ENCODE measurements around the gene FNIP2.

Gene FNIP2

DNA sequence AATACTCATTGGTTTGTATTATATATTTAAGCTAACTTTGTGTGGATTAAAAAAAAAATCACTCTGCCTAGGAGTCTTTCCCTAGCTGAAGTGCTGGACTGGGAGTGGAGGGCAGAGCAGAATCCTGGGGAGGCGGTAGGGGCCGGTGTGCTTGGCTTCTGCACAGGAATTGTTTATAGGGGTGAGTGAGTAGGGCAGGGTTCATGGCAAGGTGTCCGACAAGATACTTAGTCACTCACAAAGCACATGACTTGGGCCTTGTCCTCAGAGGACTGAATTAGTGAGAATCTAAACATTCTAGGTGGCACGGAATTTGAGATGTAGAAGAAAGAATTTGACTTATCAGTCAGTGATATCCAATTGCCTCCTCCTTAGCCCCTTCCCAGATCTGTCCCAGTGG is 32.2 kb downstream of the FNIP2 start:
- H3K4me2 ChIP-seq (ENCODE audit: low read length), result peak overlapping the region; percentile 7
- peaks cover 12% of the 10 kb centered on the region for H3K79me2 ChIP-seq
- no peaks in the 10 kb centered on the region for H3K36me3 ChIP-seq (ENCODE audit: control insufficient read depth, insufficient read depth, low read length)
- H3K4me3 ChIP-seq (ENCODE audit: low read depth, low read length), result no peak overlapping the region
- no peaks in the 10 kb centered on the region for H3K27me3 ChIP-seq (ENCODE audit: control insufficient read depth, insufficient read depth, low read length)
- TF ChIP-seq, protein P1, sequence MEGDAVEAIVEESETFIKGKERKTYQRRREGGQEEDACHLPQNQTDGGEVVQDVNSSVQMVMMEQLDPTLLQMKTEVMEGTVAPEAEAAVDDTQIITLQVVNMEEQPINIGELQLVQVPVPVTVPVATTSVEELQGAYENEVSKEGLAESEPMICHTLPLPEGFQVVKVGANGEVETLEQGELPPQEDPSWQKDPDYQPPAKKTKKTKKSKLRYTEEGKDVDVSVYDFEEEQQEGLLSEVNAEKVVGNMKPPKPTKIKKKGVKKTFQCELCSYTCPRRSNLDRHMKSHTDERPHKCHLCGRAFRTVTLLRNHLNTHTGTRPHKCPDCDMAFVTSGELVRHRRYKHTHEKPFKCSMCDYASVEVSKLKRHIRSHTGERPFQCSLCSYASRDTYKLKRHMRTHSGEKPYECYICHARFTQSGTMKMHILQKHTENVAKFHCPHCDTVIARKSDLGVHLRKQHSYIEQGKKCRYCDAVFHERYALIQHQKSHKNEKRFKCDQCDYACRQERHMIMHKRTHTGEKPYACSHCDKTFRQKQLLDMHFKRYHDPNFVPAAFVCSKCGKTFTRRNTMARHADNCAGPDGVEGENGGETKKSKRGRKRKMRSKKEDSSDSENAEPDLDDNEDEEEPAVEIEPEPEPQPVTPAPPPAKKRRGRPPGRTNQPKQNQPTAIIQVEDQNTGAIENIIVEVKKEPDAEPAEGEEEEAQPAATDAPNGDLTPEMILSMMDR (IDR thresholded peaks at IDR 0.05), result no peak
- peak overlapping the region; percentile 70 for H3K27ac ChIP-seq
- H2AFZ ChIP-seq, result peak overlapping the region; percentile 30
- H3K9ac ChIP-seq, result no peak overlapping the region
- peaks cover 16% of the 10 kb centered on the region for H3K4me1 ChIP-seq
- H3K9me3 ChIP-seq (ENCODE audit: control insufficient read depth, low read length), result no peaks in the 10 kb centered on the region

DNA sequence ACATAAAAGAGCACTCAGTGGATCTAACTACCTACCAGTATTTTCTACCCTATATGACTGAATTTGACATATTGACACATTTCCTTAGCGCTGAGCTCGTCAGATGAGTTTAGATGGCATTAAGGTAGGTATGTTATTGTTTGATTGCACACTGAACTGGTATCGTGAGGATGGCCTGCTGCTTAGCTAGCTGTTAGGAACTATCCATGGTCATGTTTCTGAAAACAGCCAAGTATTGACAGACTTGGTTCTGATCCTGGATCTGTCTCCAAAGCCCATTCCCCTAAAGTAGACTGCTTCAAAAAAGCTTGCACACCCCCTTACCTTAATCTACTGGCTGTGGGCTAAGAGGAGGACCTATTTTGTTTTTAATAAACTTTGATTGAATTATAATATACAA is 32.9 kb downstream of the FNIP2 start:
- no peak overlapping the region for H3K9ac ChIP-seq
- peaks cover 9% of the 10 kb centered on the region for H3K79me2 ChIP-seq
- H3K27ac ChIP-seq, result peak overlapping the region; percentile 70
- H3K27me3 ChIP-seq (ENCODE audit: control insufficient read depth, insufficient read depth, low read length), result no peaks in the 10 kb centered on the region
- no peaks in the 10 kb centered on the region for H3K9me3 ChIP-seq (ENCODE audit: control insufficient read depth, low read length)
- TF ChIP-seq, protein P1 (IDR thresholded peaks at IDR 0.05), result no peak
- peak overlapping the region; percentile 7 for H3K4me2 ChIP-seq (ENCODE audit: low read length)
- H3K4me3 ChIP-seq (ENCODE audit: low read depth, low read length), result no peak overlapping the region
- H3K36me3 ChIP-seq (ENCODE audit: control insufficient read depth, insufficient read depth, low read length), result no peaks in the 10 kb centered on the region
- no peak overlapping the region for H2AFZ ChIP-seq
- H3K4me1 ChIP-seq, result peaks cover 16% of the 10 kb centered on the region

DNA sequence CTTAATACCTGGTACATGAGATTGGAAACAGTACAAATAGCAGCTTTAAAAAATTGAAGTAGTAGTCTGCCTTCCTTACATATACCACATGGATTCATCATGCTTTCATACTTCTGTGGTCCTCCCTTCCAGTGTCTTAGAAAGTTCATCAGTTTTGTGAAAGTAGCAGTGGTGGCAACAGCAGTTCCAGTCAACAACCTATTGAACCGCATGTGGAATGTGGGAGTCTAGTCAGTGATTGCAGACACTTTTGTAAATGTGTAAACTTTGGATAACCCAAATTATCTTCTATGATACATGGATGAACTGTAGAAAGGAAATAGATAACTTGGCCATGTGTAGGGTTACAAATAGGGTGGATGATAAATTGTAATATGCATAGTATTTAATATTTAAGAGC is 34.1 kb downstream of the FNIP2 start:
- no peaks in the 10 kb centered on the region for H3K27me3 ChIP-seq (ENCODE audit: control insufficient read depth, insufficient read depth, low read length)
- H3K4me3 ChIP-seq (ENCODE audit: low read depth, low read length), result no peak overlapping the region
- no peak overlapping the region for H3K9ac ChIP-seq
- peaks cover 5% of the 10 kb centered on the region for H3K79me2 ChIP-seq
- no peak overlapping the region for H3K27ac ChIP-seq
- H2AFZ ChIP-seq, result no peak overlapping the region
- peaks cover 19% of the 10 kb centered on the region for H3K4me1 ChIP-seq
- H3K36me3 ChIP-seq (ENCODE audit: control insufficient read depth, insufficient read depth, low read length), result no peaks in the 10 kb centered on the region
- no peak overlapping the region for H3K4me2 ChIP-seq (ENCODE audit: low read length)
- TF ChIP-seq, protein P1 (IDR thresholded peaks at IDR 0.05), result no peak
- H3K9me3 ChIP-seq (ENCODE audit: control insufficient read depth, low read length), result no peaks in the 10 kb centered on the region

DNA sequence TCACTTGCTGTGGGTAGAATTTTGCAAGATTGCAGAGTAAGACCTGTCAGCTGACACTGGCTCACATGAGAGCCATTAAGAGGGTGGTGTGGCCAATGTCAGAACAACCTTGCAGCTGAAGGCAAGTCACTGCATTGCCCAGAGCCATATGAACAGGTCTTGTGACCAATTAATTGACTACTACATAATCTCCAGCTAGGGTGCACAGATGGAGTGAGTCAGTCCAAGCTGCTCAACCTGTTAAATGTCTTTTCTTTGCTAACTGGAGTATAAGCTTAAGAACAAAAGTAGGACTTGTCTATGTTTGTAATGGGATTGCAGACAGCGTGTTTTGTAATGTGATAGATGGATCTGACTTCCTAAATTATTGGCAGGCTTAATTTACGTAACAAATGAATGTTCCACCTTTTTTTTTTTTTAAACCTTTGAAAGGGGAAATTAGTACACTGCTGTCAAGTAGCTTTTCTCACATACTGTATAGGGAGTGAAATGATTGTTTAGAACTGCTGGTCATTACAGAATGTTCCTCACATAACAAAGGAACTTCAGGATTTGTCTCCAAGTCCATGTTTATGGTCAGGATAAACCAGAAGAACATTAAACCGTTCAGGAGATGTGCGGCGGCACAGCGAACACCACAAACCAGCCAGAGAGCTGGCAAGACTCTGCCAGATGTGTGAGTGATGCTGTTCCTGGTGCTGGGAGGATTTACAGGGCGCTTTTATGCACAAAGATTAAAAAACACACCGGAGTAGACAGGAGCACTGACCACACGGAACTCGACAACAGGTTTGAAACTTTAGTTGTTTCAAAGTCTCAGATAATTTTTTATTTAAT is 37.0 kb downstream of the FNIP2 start:
- peaks cover 5% of the 10 kb centered on the region for H3K79me2 ChIP-seq
- no peaks in the 10 kb centered on the region for H3K9me3 ChIP-seq (ENCODE audit: control insufficient read depth, low read length)
- no peaks in the 10 kb centered on the region for H3K27me3 ChIP-seq (ENCODE audit: control insufficient read depth, insufficient read depth, low read length)
- no peak overlapping the region for H2AFZ ChIP-seq
- H3K4me1 ChIP-seq, result peaks cover 33% of the 10 kb centered on the region
- H3K36me3 ChIP-seq (ENCODE audit: control insufficient read depth, insufficient read depth, low read length), result no peaks in the 10 kb centered on the region
- H3K4me2 ChIP-seq (ENCODE audit: low read length), result no peak overlapping the region
- H3K9ac ChIP-seq, result no peak overlapping the region
- no peak overlapping the region for H3K4me3 ChIP-seq (ENCODE audit: low read depth, low read length)
- no peak overlapping the region for H3K27ac ChIP-seq
- TF ChIP-seq, protein P1 (IDR thresholded peaks at IDR 0.05), result no peak

DNA sequence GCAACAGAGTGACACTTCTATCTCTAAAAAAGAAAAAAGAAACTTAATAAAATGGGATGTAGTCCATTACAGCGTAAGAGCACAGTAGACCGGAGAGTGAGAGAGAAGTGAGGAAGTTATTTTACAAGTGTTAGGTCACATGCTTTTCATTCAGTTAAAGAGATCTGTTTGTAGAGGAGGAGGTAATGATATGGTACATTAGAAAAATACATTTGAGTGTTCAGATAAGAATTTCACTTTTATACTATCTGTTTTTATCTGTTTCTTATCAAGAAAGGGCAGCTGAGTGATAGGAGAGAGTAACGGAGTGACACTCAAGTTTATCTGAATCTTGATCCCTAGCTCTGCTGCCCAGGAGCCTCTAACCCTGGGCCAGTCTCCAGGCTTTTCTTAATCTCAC is 38.9 kb downstream of the FNIP2 start:
- peaks cover 30% of the 10 kb centered on the region for H3K4me1 ChIP-seq
- no peak overlapping the region for H3K4me3 ChIP-seq (ENCODE audit: low read depth, low read length)
- H3K36me3 ChIP-seq (ENCODE audit: control insufficient read depth, insufficient read depth, low read length), result no peaks in the 10 kb centered on the region
- no peak overlapping the region for H3K27ac ChIP-seq
- peak overlapping the region; percentile 22 for H3K4me2 ChIP-seq (ENCODE audit: low read length)
- no peaks in the 10 kb centered on the region for H3K27me3 ChIP-seq (ENCODE audit: control insufficient read depth, insufficient read depth, low read length)
- no peak overlapping the region for H2AFZ ChIP-seq
- H3K9me3 ChIP-seq (ENCODE audit: control insufficient read depth, low read length), result no peaks in the 10 kb centered on the region
- H3K79me2 ChIP-seq, result peaks cover 5% of the 10 kb centered on the region
- H3K9ac ChIP-seq, result no peak overlapping the region
- TF ChIP-seq, protein P1 (IDR thresholded peaks at IDR 0.05), result no peak

Measured in parathyroid adenoma (tissue), 2 donors.